A549 (cell line): ENCODE results near the gene GATAD2A. TPM values are rescaled to one million over a fixed set of nuclear protein-coding genes. Genes with fewer than 3 reads are reported as not detected.

Experiments
- ATAC-seq, 2 experiments: fragments of 200-7000 bp in 1 of 2; fragments of >200 bp in 1 of 2; cut with Nextera tagmentation in 1 of 2; cut with Tn5 transposase in 1 of 2; 3 replicates each; pipeline versions ENCODE4 v1.8.0 to v1.9.1; 2018 to 2020; ENCODE audit warnings: mild to moderate bottlenecking in 1 of 2, moderate library complexity in 1 of 2
- CTCF ChIA-PET: fragments of 300-600 bp; sonication (Branson Sonifier 250); formaldehyde crosslinking; extraction: SDS; loops from one replicate; lab custom pipeline; 2021; ENCODE audit warnings: antibody characterized with exemption, inconsistent platforms; lab: Yijun Ruan, JAX
- POLR2A ChIA-PET: fragments of 350-600 bp; formaldehyde crosslinking; extraction: SDS; loops from one replicate; lab custom pipeline; 2021; ENCODE audit warnings: antibody characterized with exemption, inconsistent platforms; lab: Yijun Ruan, JAX
- DNase-seq, 2 experiments: peaks; one replicate each; pipeline versions ENCODE4 v3.0.0 to v3.0.0-alpha.2; 2011 to 2016; ENCODE audit warnings: low read depth in 1 of 2, low spot score in 1 of 2
- FAIRE-seq: peaks from 2 replicates; lab custom pipeline; 2011; peaks lifted over from hg19 to GRCh38; lab: Jason Lieb, UNC
- H3K27ac ChIP-seq, 2 experiments: fragments of >200 bp; sonication (Bioruptor Twin); formaldehyde crosslinking; 3 replicates each; pipeline ENCODE4 v1.5.1; 2016 to 2017
- H3K4me1 ChIP-seq: fragments of >200 bp; sonication (Bioruptor Twin); formaldehyde crosslinking; 3 replicates; pipeline ENCODE4 v1.6.1; 2016
- H3K4me2 ChIP-seq: fragments of >200 bp; sonication (Bioruptor Twin); formaldehyde crosslinking; 3 replicates; pipeline ENCODE4 v1.6.1; 2016
- H3K4me3 ChIP-seq: fragments of >200 bp; sonication (Bioruptor Twin); formaldehyde crosslinking; 3 replicates; pipeline ENCODE4 v1.5.1; 2016
- H3K9me3 ChIP-seq: fragments of >200 bp; sonication (Bioruptor Twin); formaldehyde crosslinking; 3 replicates; pipeline ENCODE4 v1.6.1; 2016
- CBX2 ChIP-seq: fragments of 200-600 bp; sonication (generic); IDR thresholded peaks from 2 replicates; pipeline ENCODE4 v1.6.1; 2016; ENCODE audit warnings: low read depth, mild to moderate bottlenecking, borderline replicate concordance
- CBX8 ChIP-seq: fragments of 200-600 bp; sonication (generic); IDR thresholded peaks from 2 replicates; pipeline ENCODE4 v1.6.1; 2016
- CHD2 ChIP-seq: fragments of 150-350 bp; IDR thresholded peaks from 2 replicates; pipeline ENCODE4 v1.6.1; 2014; ENCODE audit warnings: low read length; ENCODE audit not compliant: partially characterized antibody
- CHD4 ChIP-seq: fragments of 200-600 bp; sonication (generic); IDR thresholded peaks from 2 replicates; pipeline ENCODE4 v1.6.1; 2016; ENCODE audit warnings: antibody characterized with exemption, mild to moderate bottlenecking, borderline replicate concordance
- EHMT2 ChIP-seq: fragments of 200-600 bp; sonication (generic); IDR thresholded peaks from 2 replicates; pipeline ENCODE4 v1.6.1; 2016; ENCODE audit warnings: antibody characterized with exemption, low read depth, mild to moderate bottlenecking, moderate library complexity
- ELK1 ChIP-seq: fragments of 150-350 bp; IDR thresholded peaks from 2 replicates; pipeline ENCODE4 v1.6.1; 2014; ENCODE audit warnings: low read depth, mild to moderate bottlenecking, low read length
- ESRRA ChIP-seq: fragments of 150-350 bp; IDR thresholded peaks from 2 replicates; pipeline ENCODE4 v1.6.1; 2014; ENCODE audit warnings: mild to moderate bottlenecking, low read length, borderline replicate concordance
- GATA3 ChIP-seq: IDR thresholded peaks from 2 replicates; pipeline ENCODE4 v1.6.1; 2012; ENCODE audit warnings: borderline replicate concordance
- HDAC2 ChIP-seq: fragments of 200-600 bp; sonication (generic); IDR thresholded peaks from 2 replicates; pipeline ENCODE4 v1.6.1; 2016
- HEYL ChIP-seq: fragments of 250-450 bp; sonication (Bioruptor Pico); IDR thresholded peaks from 2 replicates; pipeline ENCODE4 v1.8.0; 2021; ENCODE audit warnings: mild to moderate bottlenecking, moderate library complexity
- MAFK ChIP-seq: fragments of 450-650 bp; IDR thresholded peaks from 2 replicates; pipeline ENCODE4 v1.6.1; 2014; ENCODE audit not compliant: partially characterized antibody
- MYC ChIP-seq: IDR thresholded peaks from 2 replicates; pipeline ENCODE4 v1.6.1; 2012; ENCODE audit warnings: mild to moderate bottlenecking, inconsistent platforms, low read length, improper control_type of control experiment, borderline replicate concordance
- NFE2L2 ChIP-seq: fragments of 150-350 bp; conservative IDR thresholded peaks from 2 replicates; pipeline ENCODE4 v1.6.1; 2014; ENCODE audit warnings: low read length
- NR3C1 ChIP-seq: fragments of >200 bp; sonication (Bioruptor Twin); formaldehyde crosslinking; IDR thresholded peaks from 3 replicates; pipeline ENCODE4 v1.6.1; 2017
- POLR2AphosphoS2 ChIP-seq: conservative IDR thresholded peaks from 2 replicates; pipeline ENCODE4 v1.6.1; 2012; ENCODE audit warnings: low read length, improper control_type of control experiment, inconsistent platforms
- RARB ChIP-seq: fragments of 250-450 bp; sonication (Bioruptor Pico); IDR thresholded peaks from 2 replicates; pipeline ENCODE4 v1.8.0; 2021; ENCODE audit warnings: mild to moderate bottlenecking, moderate library complexity
- RCOR1 ChIP-seq: fragments of 150-350 bp; IDR thresholded peaks from 2 replicates; pipeline ENCODE4 v1.6.1; 2014; ENCODE audit warnings: antibody characterized with exemption, low read length, low read depth
- SREBF2 ChIP-seq: fragments of 450-650 bp; IDR thresholded peaks from 2 replicates; pipeline ENCODE4 v1.6.1; 2014; ENCODE audit warnings: mild to moderate bottlenecking, moderate library complexity
- ZFP36 ChIP-seq: fragments of 450-650 bp; IDR thresholded peaks from 2 replicates; pipeline ENCODE4 v1.6.1; 2014; ENCODE audit warnings: borderline replicate concordance; ENCODE audit not compliant: partially characterized antibody
- ZSCAN20 ChIP-seq: fragments of 250-450 bp; sonication (Bioruptor Pico); IDR thresholded peaks from 2 replicates; pipeline ENCODE4 v1.8.0; 2022; ENCODE audit warnings: mild to moderate bottlenecking, moderate library complexity
- WGBS: methylation state at CpG from one replicate; pipeline ENCODE4 v1.1.6; 2017; ENCODE audit errors: missing lambda C conversion rate; 5-methylcytosine and 5-hydroxymethylcytosine counted together
- polyA plus RNA-seq, 4 experiments: library from polyadenylated mRNA; depleted of rRNA in 3 of 4; stranded (reverse); fragments of >200 nt; fragmentation: RNase III in 1 of 4; extraction: RNeasy Plus Mini Kit Qiagen cat#74134 plus additional on column Dnase treatment in 1 of 4; gene quantifications; 2 replicates in 3 of 4; 3 replicates in 1 of 4; pipeline ENCODE4 v1.2.3, GENCODE V29; 2011 to 2017
- TF ChIP-seq, protein P1 (sequence below): fragments of >200 bp; sonication (Bioruptor Twin); formaldehyde crosslinking; IDR thresholded peaks from 2 replicates; pipeline ENCODE4 v1.6.1; 2016

Gene GATAD2A
- polyA plus RNA-seq, 2 of the 4 experiments (the other 2 are of a cell fraction) = 25.2 to 28.9 TPM

DNA sequence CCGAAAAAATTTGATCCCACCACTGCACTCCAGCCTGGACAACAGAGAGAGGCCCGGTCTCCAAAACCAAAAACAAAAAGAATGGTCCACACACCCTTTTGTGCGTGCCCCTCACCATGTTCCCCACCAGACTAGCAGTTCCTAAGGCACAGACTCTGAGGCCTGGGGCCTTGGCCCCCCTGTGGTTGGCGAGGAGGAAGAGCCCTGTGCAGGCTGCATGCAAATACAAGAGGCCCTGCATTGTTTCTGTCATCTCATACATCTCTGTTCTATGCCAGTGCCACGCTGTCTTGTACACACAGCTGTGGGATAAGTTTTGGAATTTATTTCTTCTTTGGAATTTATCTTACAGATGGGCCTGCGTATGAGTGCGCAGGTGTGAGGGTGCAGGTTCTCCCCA is 118.6 kb downstream of the GATAD2A start:
- POLR2A ChIA-PET = no interaction called here
- no peaks in the 10 kb centered on the region for H3K4me1 ChIP-seq
- no peak for FAIRE-seq

GRCh38 chr19:19525611-19526380 is 120.3 kb downstream of the GATAD2A start:
- no peak for ATAC-seq

More for the DNA sequence above, 118.6 kb downstream of the GATAD2A start:
- no peak overlapping the region for H3K27ac ChIP-seq
- 83% methylated on average over 6 of the region's 7 CpGs for WGBS
- H3K4me3 ChIP-seq = no peak overlapping the region
- H3K9me3 ChIP-seq = no peaks in the 10 kb centered on the region
- DNase-seq (no peak), ATAC-seq (no peak)
- CTCF ChIA-PET = interaction anchor here (0.6 kb wide), 1 partner anchor 88 kb away, joined by 4 read pairs; no protein-coding TSS in a partner anchor
- no peak overlapping the region for H3K4me2 ChIP-seq
- TF ChIP-seq MAFK = no peak
- no peak for TF ChIP-seq RCOR1
- no peak for TF ChIP-seq SREBF2
- TF ChIP-seq NR3C1 = no peak
- TF ChIP-seq CBX8 = no peak

DNA sequence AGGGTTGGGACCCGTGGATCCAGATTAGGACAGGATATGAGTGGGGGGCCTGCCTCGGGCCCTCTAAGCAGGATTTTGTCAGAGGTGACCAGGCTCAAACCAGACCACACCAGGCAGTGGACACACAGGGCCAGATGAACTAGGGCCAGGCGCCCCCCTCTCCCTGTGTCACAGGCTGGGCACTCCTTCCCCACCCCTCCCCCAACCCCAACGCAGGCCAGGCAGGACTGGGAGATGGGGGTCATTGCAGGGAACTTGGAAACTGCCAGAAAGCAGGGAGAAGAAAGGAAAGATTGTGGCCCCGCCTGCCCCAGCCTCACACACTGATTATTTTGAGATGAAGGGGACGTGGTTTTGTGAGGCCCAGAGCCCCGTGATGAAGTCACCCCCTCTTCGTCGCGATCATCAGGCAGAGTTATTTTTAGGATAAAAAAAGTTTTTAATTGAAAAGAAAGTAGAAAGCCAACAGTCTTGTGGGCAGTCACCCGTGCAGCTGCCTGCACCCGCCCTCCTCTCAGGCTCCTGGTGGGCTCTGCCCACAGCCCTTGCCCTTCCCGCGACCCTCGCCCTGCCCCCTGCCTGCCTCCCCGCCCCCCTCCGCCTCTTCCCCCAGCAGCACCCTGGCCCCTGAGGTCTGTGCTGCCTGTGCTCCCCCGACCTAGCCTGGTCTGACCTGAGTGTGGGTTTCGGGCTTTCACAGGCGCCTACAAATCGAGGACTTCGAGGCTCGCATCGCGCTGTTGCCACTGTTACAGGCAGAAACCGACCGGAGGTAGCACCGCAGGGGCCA is 121.3 kb downstream of the GATAD2A start:
- TF ChIP-seq EHMT2 = no peak
- no peak for TF ChIP-seq RARB (CRISPR knock-in tag)
- TF ChIP-seq NFE2L2 = no peak
- TF ChIP-seq ESRRA = no peak
- no peak for TF ChIP-seq NR3C1
- no peak for TF ChIP-seq HEYL (CRISPR knock-in tag)
- TF ChIP-seq ZFP36 = no peak
- TF ChIP-seq POLR2AphosphoS2 = no peak
- TF ChIP-seq HDAC2 = no peak
- TF ChIP-seq CBX2 = no peak
- no peak for TF ChIP-seq CHD4
- no peak for TF ChIP-seq ELK1
- TF ChIP-seq ZSCAN20 = no peak
- no peak for TF ChIP-seq CBX8
- TF ChIP-seq, protein P1, sequence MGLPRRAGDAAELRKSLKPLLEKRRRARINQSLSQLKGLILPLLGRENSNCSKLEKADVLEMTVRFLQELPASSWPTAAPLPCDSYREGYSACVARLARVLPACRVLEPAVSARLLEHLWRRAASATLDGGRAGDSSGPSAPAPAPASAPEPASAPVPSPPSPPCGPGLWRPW = no peak
- no peaks in the 10 kb centered on the region for H3K4me1 ChIP-seq
- FAIRE-seq = no peak
- ATAC-seq = no peak
- ChIA-PET CTCF (interaction anchor here (6.4 kb wide), 1 partner anchor 26 kb away, joined by 79 read pairs; no protein-coding TSS in a partner anchor), POLR2A (no interaction called here)
- no peak overlapping the region for H3K27ac ChIP-seq
- no peaks in the 10 kb centered on the region for H3K9me3 ChIP-seq
- no peak for DNase-seq
- no peak overlapping the region for H3K4me2 ChIP-seq
- H3K4me3 ChIP-seq = no peak overlapping the region
- WGBS = 90% methylated on average over 14 of the region's 28 CpGs

More at GRCh38 chr19:19525611-19526380, 120.3 kb downstream of the GATAD2A start:
- TF ChIP-seq GATA3 (no peak), NFE2L2 (no peak), CHD2 (no peak), CHD4 (no peak), MYC (no peak)
- TF ChIP-seq, protein P1 = no peak
- FAIRE-seq (no peak), DNase-seq (no peak)
- no peaks in the 10 kb centered on the region for H3K9me3 ChIP-seq
- ChIA-PET POLR2A (no interaction called here), CTCF (interaction anchor here (0.6 to 0.8 kb wide), 2 partner anchors 35 to 450 kb away, joined by 3 read pairs; no protein-coding TSS in a partner anchor)
- H3K27ac ChIP-seq = no peak overlapping the region
- no peak overlapping the region for H3K4me3 ChIP-seq
- 86% methylated on average over 2 of the region's 23 CpGs for WGBS
- no peaks in the 10 kb centered on the region for H3K4me1 ChIP-seq
- no peak overlapping the region for H3K4me2 ChIP-seq
